ENCODE results near the gene ADAMTS2.
"Not testable (repeated sequence)": the region's sequence is repeated elsewhere in the genome, so short reads cannot be mapped to it uniquely, and the experiment has no call there.

ADAMTS2 gene

DNA sequence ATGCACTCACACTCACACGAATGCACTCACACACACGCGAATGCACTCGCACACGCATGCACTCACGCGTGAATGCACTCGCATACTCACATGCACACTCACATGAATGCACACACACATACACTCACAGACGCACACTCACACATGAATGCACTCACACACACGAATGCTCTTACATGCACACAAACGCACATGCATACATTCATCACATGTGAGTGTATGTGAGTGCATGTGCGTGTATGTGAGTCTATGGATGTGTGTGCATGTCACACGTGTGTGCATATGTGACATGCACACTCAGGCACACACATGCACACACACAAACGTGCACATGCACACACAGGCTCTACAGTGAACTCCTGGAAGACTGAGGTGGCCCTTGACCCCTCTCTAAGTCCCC lies 121.7 kb downstream of the ADAMTS2 start:
- Histone ChIP-seq H3K27me3 (ENCODE audit: low read depth, low read length) (no peaks in the 10 kb centered on the region), H3K9me3 (ENCODE audit: control insufficient read depth in 1 of 2, low read length in 2 of 2) (no peaks in the 10 kb centered on the region), H3K36me3 (ENCODE audit: control insufficient read depth in 1 of 2, insufficient read depth in 2 of 2, low read length in 2 of 2) (no peaks in the 10 kb centered on the region), H3K27ac (ENCODE audit: low read length) (no peak overlapping the region), H3K4me3 (ENCODE audit: low read depth in 1 of 2, low read length in 2 of 2) (no peak overlapping the region), H3K4me1 (ENCODE audit: control insufficient read depth in 1 of 2, insufficient read depth in 2 of 2, low read length in 2 of 2) (no peaks in the 10 kb centered on the region)

- no peaks in the 10 kb centered on the region for H3K36me3 ChIP-seq (ENCODE audit: control insufficient read depth in 1 of 2, insufficient read depth in 2 of 2, low read length in 2 of 2)
- H3K4me3 ChIP-seq (ENCODE audit: low read depth in 1 of 2, low read length in 2 of 2), result no peak overlapping the region
- H3K4me1 ChIP-seq (ENCODE audit: control insufficient read depth in 1 of 2, insufficient read depth in 2 of 2, low read length in 2 of 2), result no peaks in the 10 kb centered on the region
- no peaks in the 10 kb centered on the region for H3K27me3 ChIP-seq (ENCODE audit: low read depth, low read length)
- no peaks in the 10 kb centered on the region for H3K9me3 ChIP-seq (ENCODE audit: control insufficient read depth in 1 of 2, low read length in 2 of 2)
- H3K27ac ChIP-seq (ENCODE audit: low read length), result no peak overlapping the region
Observed at GRCh38 chr5:179222246-179223017, 122.8 kb downstream of the ADAMTS2 start.

DNA sequence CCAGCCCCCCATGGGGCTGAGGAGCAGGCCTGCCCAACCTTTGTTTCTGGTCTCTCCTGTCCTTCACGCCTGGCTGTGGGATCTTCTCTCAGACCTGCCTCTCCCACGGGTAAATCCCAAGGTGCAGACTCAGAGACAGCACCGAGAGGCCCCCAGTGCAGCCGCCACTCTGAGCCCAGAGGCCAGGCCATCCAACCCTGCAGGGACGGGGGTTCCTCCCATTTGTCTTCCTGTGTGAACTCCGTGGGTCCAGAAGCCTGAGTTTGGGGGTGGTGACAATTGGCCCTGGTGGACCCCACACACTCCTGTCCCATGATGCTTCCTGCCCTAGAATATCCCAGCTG lies 123.4 kb downstream of the ADAMTS2 start:
- H3K27me3 ChIP-seq (ENCODE audit: low read depth, low read length), result no peaks in the 10 kb centered on the region
- no peak overlapping the region for H3K27ac ChIP-seq (ENCODE audit: low read length)
- H3K9me3 ChIP-seq (ENCODE audit: control insufficient read depth in 1 of 2, low read length in 2 of 2), result no peaks in the 10 kb centered on the region
- no peaks in the 10 kb centered on the region for H3K36me3 ChIP-seq (ENCODE audit: control insufficient read depth in 1 of 2, insufficient read depth in 2 of 2, low read length in 2 of 2)
- H3K4me3 ChIP-seq (ENCODE audit: low read depth in 1 of 2, low read length in 2 of 2), result no peak overlapping the region
- no peaks in the 10 kb centered on the region for H3K4me1 ChIP-seq (ENCODE audit: control insufficient read depth in 1 of 2, insufficient read depth in 2 of 2, low read length in 2 of 2)

DNA sequence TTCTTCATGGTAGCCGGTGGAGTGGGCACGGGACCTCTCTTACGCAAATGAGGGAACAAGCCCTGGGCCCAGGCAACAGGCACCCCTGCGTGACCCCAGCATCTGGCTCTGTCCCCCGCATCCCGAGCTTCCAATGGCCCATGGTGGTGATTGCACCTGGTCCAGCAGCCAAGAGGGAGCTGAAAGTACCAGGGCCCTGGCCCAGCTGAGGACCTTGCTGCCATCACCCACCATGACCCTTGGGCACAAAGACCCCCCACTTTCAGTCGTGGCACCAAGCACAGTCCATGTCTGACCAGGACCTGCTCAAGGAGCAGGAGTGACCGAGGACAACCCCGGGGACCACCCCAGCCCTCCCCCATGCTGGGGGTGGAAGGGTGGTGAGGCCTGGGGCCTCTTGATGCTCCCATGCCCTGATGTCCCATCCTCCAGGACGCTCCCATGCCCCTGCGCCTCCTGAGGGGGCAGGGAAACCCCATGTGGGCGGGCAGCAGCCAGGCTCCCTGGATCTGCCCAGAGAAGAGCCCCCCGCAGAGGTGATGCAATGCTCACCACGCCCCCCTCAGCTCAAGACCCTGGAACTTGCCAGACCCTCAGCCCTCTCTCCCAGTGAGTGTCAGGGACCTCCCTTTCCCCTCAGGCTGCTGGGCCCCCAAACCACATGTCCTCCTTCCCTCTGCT lies 123.9 kb downstream of the ADAMTS2 start:
- Histone ChIP-seq H3K4me3 (ENCODE audit: low read depth in 1 of 2, low read length in 2 of 2) (no peak overlapping the region), H3K27ac (ENCODE audit: low read length) (no peak overlapping the region), H3K27me3 (ENCODE audit: low read depth, low read length) (no peaks in the 10 kb centered on the region)

DNA sequence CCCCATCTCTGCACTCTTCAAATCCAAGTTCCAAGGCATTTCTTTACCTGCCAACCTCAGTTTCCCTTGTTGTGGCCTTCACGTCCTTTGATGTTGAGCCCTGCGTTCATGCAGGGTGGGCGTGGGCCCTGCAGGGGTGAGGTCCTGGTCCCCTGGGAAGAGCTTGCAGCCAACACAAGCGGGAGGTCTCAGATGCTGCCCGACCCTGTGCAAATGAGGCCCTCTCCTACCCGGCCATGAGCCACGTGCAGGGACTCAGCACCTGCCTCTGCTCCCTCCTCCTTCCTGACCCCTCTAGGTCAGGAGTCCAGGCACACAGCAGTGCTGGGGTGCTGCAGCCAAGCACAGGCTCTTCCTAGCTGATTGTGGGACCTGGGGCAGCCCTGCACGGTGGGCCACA lies 124.5 kb downstream of the ADAMTS2 start:
- H3K27me3 ChIP-seq (ENCODE audit: low read depth, low read length), result no peaks in the 10 kb centered on the region
- no peak overlapping the region for H3K27ac ChIP-seq (ENCODE audit: low read length)
- H3K4me3 ChIP-seq (ENCODE audit: low read depth in 1 of 2, low read length in 2 of 2), result no peak overlapping the region
- H3K36me3 ChIP-seq (ENCODE audit: control insufficient read depth in 1 of 2, insufficient read depth in 2 of 2, low read length in 2 of 2), result no peaks in the 10 kb centered on the region
- no peaks in the 10 kb centered on the region for H3K4me1 ChIP-seq (ENCODE audit: control insufficient read depth in 1 of 2, insufficient read depth in 2 of 2, low read length in 2 of 2)
- H3K9me3 ChIP-seq (ENCODE audit: control insufficient read depth in 1 of 2, low read length in 2 of 2), result no peaks in the 10 kb centered on the region

More for the DNA sequence above, 123.9 kb downstream of the ADAMTS2 start:
- Histone ChIP-seq H3K4me1 (ENCODE audit: control insufficient read depth in 1 of 2, insufficient read depth in 2 of 2, low read length in 2 of 2) (no peaks in the 10 kb centered on the region), H3K9me3 (ENCODE audit: control insufficient read depth in 1 of 2, low read length in 2 of 2) (no peaks in the 10 kb centered on the region), H3K36me3 (ENCODE audit: control insufficient read depth in 1 of 2, insufficient read depth in 2 of 2, low read length in 2 of 2) (no peaks in the 10 kb centered on the region)

- Histone ChIP-seq H3K36me3 (ENCODE audit: control insufficient read depth in 1 of 2, insufficient read depth in 2 of 2, low read length in 2 of 2) (no peaks in the 10 kb centered on the region), H3K27ac (ENCODE audit: low read length) (no peak overlapping the region), H3K4me1 (ENCODE audit: control insufficient read depth in 1 of 2, insufficient read depth in 2 of 2, low read length in 2 of 2) (no peaks in the 10 kb centered on the region), H3K9me3 (ENCODE audit: control insufficient read depth in 1 of 2, low read length in 2 of 2) (no peaks in the 10 kb centered on the region), H3K27me3 (ENCODE audit: low read depth, low read length) (no peaks in the 10 kb centered on the region), H3K4me3 (ENCODE audit: low read depth in 1 of 2, low read length in 2 of 2) (no peak overlapping the region)
Observed at GRCh38 chr5:179219661-179220620, 125.3 kb downstream of the ADAMTS2 start.

GRCh38 chr5:179218943-179219330 lies 126.3 kb downstream of the ADAMTS2 start:
- H3K27ac ChIP-seq (ENCODE audit: low read length), result no peak overlapping the region

GRCh38 chr5:179217956-179218942 lies 127.0 kb downstream of the ADAMTS2 start:
- Histone ChIP-seq H3K27me3 (ENCODE audit: low read depth, low read length) (no peaks in the 10 kb centered on the region), H3K4me1 (ENCODE audit: control insufficient read depth in 1 of 2, insufficient read depth in 2 of 2, low read length in 2 of 2) (no peaks in the 10 kb centered on the region), H3K36me3 (ENCODE audit: control insufficient read depth in 1 of 2, insufficient read depth in 2 of 2, low read length in 2 of 2) (no peaks in the 10 kb centered on the region), H3K27ac (ENCODE audit: low read length) (no peak overlapping the region), H3K9me3 (ENCODE audit: control insufficient read depth in 1 of 2, low read length in 2 of 2) (no peaks in the 10 kb centered on the region), H3K4me3 (ENCODE audit: low read depth in 1 of 2, low read length in 2 of 2) (no peak overlapping the region)

More at GRCh38 chr5:179218943-179219330, 126.3 kb downstream of the ADAMTS2 start:
- no peaks in the 10 kb centered on the region for H3K9me3 ChIP-seq (ENCODE audit: control insufficient read depth in 1 of 2, low read length in 2 of 2)
- no peaks in the 10 kb centered on the region for H3K36me3 ChIP-seq (ENCODE audit: control insufficient read depth in 1 of 2, insufficient read depth in 2 of 2, low read length in 2 of 2)
- no peaks in the 10 kb centered on the region for H3K27me3 ChIP-seq (ENCODE audit: low read depth, low read length)
- no peaks in the 10 kb centered on the region for H3K4me1 ChIP-seq (ENCODE audit: control insufficient read depth in 1 of 2, insufficient read depth in 2 of 2, low read length in 2 of 2)
- H3K4me3 ChIP-seq (ENCODE audit: low read depth in 1 of 2, low read length in 2 of 2), result no peak overlapping the region

DNA sequence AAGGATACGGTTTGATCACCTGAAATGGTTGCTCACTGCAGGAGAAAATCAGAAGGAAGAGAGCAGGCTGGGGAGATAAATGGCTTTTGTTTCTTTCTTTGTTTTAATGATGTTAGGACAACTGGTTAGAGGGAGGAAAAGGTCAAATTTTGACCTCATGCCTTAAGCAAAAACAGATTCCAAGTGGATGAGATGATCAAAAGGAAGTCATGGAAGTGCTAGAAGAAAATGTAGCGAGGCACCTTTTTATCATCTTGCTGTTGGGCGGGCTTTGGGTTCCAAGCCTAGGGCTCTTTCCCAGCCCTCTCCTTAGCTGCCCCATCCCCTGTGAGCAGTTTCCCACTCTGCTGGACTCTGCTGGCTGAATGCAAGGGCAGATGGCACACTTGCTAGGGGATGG lies 127.9 kb downstream of the ADAMTS2 start:
- Histone ChIP-seq H3K36me3 (ENCODE audit: control insufficient read depth in 1 of 2, insufficient read depth in 2 of 2, low read length in 2 of 2) (no peaks in the 10 kb centered on the region), H3K9me3 (ENCODE audit: control insufficient read depth in 1 of 2, low read length in 2 of 2) (no peaks in the 10 kb centered on the region), H3K4me1 (ENCODE audit: control insufficient read depth in 1 of 2, insufficient read depth in 2 of 2, low read length in 2 of 2) (no peaks in the 10 kb centered on the region), H3K27ac (ENCODE audit: low read length) (no peak overlapping the region), H3K4me3 (ENCODE audit: low read depth in 1 of 2, low read length in 2 of 2) (no peak overlapping the region), H3K27me3 (ENCODE audit: low read depth, low read length) (no peaks in the 10 kb centered on the region)

- not testable (repeated sequence) for H3K9me3 ChIP-seq (ENCODE audit: control insufficient read depth in 1 of 2, low read length in 2 of 2); H3K27me3 ChIP-seq (ENCODE audit: low read depth, low read length)
Observed at GRCh38 chr5:179216381-179216780, 128.9 kb downstream of the ADAMTS2 start.

More at GRCh38 chr5:179216381-179216780, 128.9 kb downstream of the ADAMTS2 start:
- H3K4me3 ChIP-seq (ENCODE audit: low read depth in 1 of 2, low read length in 2 of 2); H3K27ac ChIP-seq (ENCODE audit: low read length); H3K36me3 ChIP-seq (ENCODE audit: control insufficient read depth in 1 of 2, insufficient read depth in 2 of 2, low read length in 2 of 2); H3K4me1 ChIP-seq (ENCODE audit: control insufficient read depth in 1 of 2, insufficient read depth in 2 of 2, low read length in 2 of 2): not testable (repeated sequence)

Measured in muscle layer of duodenum (tissue), 2 donors.